NCI-H1436 treated with DMSO at 0.1 percent for 48 hours (cell line): ENCODE data around the gene TIRAP.

ENCODE experiments used
- DNase-seq: peaks from one replicate; lab custom pipeline; 2025; lab: John Stamatoyannopoulos, UW

TIRAP gene

DNA sequence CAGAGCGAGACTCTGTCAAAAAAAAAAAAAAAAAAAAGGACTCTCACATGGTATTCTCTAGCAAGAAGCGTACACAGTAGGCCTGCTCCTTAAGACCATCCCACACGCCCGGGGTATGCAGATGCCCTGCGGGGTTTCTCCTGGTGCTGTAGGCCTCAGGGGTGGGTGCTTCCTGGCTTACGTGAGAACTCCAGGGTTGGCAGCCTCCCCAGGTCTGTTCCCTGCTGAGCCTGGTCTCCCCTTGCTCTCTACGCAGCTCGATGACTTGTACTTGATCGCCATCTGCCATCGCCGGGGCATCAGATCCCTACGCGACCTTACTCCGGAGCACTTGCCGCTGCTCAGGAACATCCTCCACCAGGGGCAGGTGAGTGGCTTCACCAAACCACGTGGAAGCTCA lies 60.2 kb downstream of the TIRAP start:
- no peak for DNase-seq
